Breast epithelium (tissue), 4 donors: ENCODE results near the gene TAOK2. TPM values are rescaled to one million over a fixed set of nuclear protein-coding genes. Genes with fewer than 3 reads are reported as not detected.

ENCODE experiments used
- DNase-seq, 2 donors: peaks; one replicate each; pipeline ENCODE4 v3.0.0-alpha.2; 2019; ENCODE audit warnings: low spot score in 2 of 2
- H3K27ac ChIP-seq, 2 donors: fragments of 200-600 bp; sonication (generic) in 1 of 2; one replicate each; pipeline ENCODE4 v1.5.1; 2016 to 2019; ENCODE audit warnings: mild to moderate bottlenecking in 1 of 2
- H3K27me3 ChIP-seq, 2 donors: fragments of 200-600 bp; sonication (generic) in 1 of 2; one replicate each; pipeline versions ENCODE4 v1.5.1 to v1.6.0; 2017 to 2019; ENCODE audit warnings: control low read depth in 1 of 2, mild to moderate bottlenecking in 1 of 2
- H3K36me3 ChIP-seq: fragments of 200-600 bp; one replicate; pipeline ENCODE4 v1.5.1; 2019
- H3K4me1 ChIP-seq, 2 donors: fragments of 200-600 bp; sonication (generic); one replicate each; pipeline ENCODE4 v1.5.1; 2016 to 2019; ENCODE audit warnings: control low read depth in 1 of 2
- H3K4me3 ChIP-seq, 3 donors: fragments of 200-600 bp; sonication (generic); 1 replicate in 2 of 3; 2 replicates in 1 of 3; pipeline ENCODE4 v1.5.1; 2016 to 2019; ENCODE audit warnings: mild to moderate bottlenecking in 3 of 3, moderate library complexity in 2 of 3
- H3K9me3 ChIP-seq, 2 donors: fragments of 200-600 bp; sonication (generic) in 1 of 2; one replicate each; pipeline ENCODE4 v1.5.1; 2016 to 2019; ENCODE audit warnings: control low read depth in 1 of 2
- POLR2A ChIP-seq: fragments of 450-650 bp; IDR thresholded peaks from one replicate; pipeline ENCODE4 v1.6.1; 2016; ENCODE audit warnings: antibody characterized with exemption, mild to moderate bottlenecking, moderate library complexity
- POLR2AphosphoS5 ChIP-seq, 3 donors: sonication (generic); formaldehyde crosslinking; IDR thresholded peaks; one replicate each; pipeline ENCODE4 v1.6.1; 2017; ENCODE audit warnings: antibody characterized with exemption in 3 of 3
- intact Hi-C: fragments of 100-400 bp; cut with DNase I; formaldehyde crosslinking; loops from one replicate; pipeline ENCODE4 v1.15.1; 2023; ENCODE audit warnings: low total_unique reads
- total RNA-seq, 3 donors: library from RNA; depleted of rRNA; stranded (reverse); fragments of >200 nt; gene quantifications; one replicate each; pipeline ENCODE4 v1.1.0, GENCODE V29; 2016
- TF ChIP-seq, protein P1 (sequence below), 3 donors: fragments of 450-650 bp; IDR thresholded peaks; one replicate each; pipeline ENCODE4 v1.5.1; 2016 to 2017; ENCODE audit warnings: antibody characterized with exemption in 3 of 3, mild to moderate bottlenecking in 3 of 3, moderate library complexity in 3 of 3

Gene TAOK2
- total RNA-seq, 3 donors from 2014 or later: 31.8 to 51.1 (median 37.3) TPM

DNA sequence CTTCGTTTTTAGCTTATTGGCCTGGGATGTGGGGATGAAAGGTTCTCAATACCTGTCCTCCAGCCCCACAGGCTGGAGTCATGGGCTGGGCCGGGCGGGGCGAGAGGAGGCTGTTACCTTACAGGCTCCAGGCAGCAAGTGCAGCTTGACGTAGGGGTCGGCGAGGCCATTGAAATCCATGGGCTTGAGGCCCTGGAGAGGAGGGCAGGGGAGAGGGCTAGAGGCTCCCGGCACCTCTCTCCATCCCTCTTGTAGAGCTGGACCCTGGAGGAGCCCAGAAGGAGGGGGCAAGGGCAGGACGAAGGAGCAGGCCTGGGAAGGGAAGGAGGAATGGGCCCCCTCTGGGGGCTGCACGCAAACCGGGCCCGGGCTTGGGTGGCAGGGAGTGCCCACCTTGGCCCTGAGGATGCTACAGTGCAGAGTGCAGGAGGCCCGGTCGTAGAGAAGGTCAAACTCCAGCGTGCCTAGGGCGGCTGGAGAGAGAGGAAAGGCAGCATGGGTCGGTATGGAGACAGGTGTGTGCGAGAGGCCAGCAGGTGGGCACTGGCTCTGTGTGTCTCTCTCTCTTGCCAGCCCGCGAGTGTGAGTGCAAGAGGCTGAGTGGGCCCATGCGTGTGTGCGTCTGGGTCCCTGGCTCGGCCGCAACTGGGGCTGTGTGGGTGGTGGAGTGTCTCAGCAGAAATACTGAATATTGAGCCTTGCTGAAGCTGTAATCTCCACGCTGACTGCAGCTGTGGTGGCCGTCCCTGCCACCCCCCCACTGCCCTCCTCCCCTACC lies 35.6 kb downstream of the TAOK2 start:
- H3K27ac ChIP-seq: no peak overlapping the region
- intact Hi-C loops: no loop called here
- TF ChIP-seq POLR2AphosphoS5 (IDR thresholded peaks at IDR 0.05) (no peak), POLR2A (no peak)
- TF ChIP-seq, protein P1, sequence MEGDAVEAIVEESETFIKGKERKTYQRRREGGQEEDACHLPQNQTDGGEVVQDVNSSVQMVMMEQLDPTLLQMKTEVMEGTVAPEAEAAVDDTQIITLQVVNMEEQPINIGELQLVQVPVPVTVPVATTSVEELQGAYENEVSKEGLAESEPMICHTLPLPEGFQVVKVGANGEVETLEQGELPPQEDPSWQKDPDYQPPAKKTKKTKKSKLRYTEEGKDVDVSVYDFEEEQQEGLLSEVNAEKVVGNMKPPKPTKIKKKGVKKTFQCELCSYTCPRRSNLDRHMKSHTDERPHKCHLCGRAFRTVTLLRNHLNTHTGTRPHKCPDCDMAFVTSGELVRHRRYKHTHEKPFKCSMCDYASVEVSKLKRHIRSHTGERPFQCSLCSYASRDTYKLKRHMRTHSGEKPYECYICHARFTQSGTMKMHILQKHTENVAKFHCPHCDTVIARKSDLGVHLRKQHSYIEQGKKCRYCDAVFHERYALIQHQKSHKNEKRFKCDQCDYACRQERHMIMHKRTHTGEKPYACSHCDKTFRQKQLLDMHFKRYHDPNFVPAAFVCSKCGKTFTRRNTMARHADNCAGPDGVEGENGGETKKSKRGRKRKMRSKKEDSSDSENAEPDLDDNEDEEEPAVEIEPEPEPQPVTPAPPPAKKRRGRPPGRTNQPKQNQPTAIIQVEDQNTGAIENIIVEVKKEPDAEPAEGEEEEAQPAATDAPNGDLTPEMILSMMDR (IDR thresholded peaks at IDR 0.05): no peak
- H3K9me3 ChIP-seq: no peaks in the 10 kb centered on the region
- peaks cover 9 to 13% of the 10 kb centered on the region in 2 donors for H3K4me1 ChIP-seq
- peak overlapping the region in 1 of 3 donors; percentile 3 for H3K4me3 ChIP-seq
- H3K27me3 ChIP-seq: peaks cover 10 to 25% of the 10 kb centered on the region in 2 donors
- DNase-seq: no peak
- no peaks in the 10 kb centered on the region for H3K36me3 ChIP-seq

DNA sequence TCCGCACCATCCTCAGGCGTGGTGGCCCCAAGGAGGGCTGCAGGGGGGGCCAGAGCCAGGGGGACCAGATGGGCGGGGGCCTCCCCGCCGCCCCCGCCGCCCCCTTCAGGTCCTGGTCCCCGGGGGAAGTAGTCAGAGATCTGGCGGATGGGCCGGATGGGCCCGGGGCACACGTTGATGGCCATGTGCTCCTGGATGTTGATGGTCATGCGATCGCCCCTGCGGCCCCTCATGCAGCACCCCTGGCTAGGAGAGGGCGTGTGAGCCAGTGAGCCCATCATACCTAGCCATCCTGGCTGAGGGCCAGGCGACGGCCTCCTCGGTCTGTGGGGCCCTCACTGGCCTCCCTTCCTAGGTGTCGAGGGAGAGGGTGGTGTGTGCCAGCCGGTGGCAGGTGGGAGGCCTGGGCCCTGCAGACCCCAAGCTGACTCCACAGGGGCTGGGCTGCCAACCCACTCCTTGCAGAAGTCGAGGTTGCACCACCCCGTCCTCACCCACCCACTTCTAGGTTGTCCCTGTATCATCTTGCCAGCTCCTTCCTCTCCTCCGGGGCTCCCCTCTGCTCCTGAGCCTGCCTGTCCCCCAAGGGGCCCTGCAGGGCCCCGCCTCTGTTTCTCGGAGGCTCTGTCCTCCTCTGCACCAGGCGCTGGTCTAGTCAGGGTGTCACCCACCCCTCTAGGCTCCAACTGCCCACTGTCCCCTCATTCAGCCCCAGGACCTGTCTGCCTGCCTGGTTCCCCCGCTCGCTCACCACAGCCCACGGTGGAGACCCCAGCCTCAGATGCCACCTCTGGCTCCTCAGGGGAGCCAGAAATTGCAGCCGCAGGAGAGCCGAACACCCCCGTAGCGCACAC lies 36.5 kb downstream of the TAOK2 start:
- intact Hi-C loops: loop anchor here (10.0 kb wide), 2 partner anchors 145 to 315 kb away; partner anchors contain the start of gene CDIPT
- no peaks in the 10 kb centered on the region for H3K9me3 ChIP-seq

DNA sequence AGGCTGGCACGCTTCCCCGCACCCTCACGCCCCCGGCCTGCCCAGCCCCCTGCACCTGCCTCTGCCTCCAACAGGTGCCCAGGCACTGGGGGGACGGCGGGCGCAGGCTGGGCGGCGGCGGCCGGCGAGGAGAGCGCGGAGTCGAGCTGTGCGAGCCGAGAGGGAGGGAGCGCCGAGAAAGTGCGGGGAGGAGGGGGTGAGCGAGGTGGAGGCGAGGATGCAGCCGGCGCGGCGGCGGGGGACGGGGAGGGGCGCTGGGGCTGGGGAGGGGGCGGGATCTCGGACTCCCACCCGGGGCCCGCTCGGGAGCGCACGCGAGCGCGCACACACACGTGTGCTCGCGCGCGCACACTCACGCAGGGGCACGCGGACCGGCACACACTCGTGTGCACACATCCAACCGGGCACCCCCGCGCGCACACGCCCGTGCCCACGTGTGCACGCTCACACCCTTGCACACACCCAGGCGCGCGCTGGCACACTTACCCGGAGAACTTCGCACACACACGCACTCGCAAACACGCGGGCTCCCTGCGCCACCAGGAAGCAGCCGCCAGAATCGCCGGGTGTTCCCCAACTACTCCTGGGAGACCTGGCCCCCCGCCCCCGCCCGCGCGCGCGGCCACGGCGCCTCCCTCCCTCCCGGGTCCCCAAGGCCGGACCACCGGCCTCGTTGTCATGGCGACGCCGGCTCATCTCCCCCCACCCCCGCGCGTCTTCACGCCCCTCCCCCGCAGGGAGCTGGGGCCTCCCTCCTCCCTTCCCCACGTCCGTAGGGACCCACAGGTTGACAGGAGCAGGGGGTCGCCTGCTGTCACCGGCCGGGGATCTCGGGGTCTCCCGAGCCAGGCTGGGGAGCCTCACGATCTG lies 37.4 kb downstream of the TAOK2 start, which contains the start of gene DOC2A:
Gene DOC2A, minus strand, starts transcription at position 184 of the 870 bp plus-strand sequence. CDS start 805 bp downstream, outside the sequence.
- intact Hi-C loops: loop anchor here (10.0 kb wide), 2 partner anchors 146 to 316 kb away; partner anchors contain the start of gene CDIPT
- no peaks in the 10 kb centered on the region for H3K9me3 ChIP-seq

More for the DNA sequence above, 36.5 kb downstream of the TAOK2 start:
- Histone ChIP-seq H3K4me1 (peaks cover 9 to 13% of the 10 kb centered on the region in 2 donors), H3K4me3 (peak overlapping the region; percentile 22 to 73 (median 52)), H3K27ac (no peak overlapping the region), H3K27me3 (peaks cover 10 to 25% of the 10 kb centered on the region in 2 donors), H3K36me3 (no peaks in the 10 kb centered on the region)
- TF ChIP-seq, protein P1 (IDR thresholded peaks at IDR 0.05): no peak
- TF ChIP-seq POLR2A (no peak), POLR2AphosphoS5 (IDR thresholded peaks at IDR 0.05) (no peak)
- no peak for DNase-seq

More for the DNA sequence above, 37.4 kb downstream of the TAOK2 start, which contains the start of gene DOC2A:
- Histone ChIP-seq H3K27ac (no peak within 1 kb of the TSS), H3K4me3 (peak within 1 kb of the TSS; percentile 22 to 73 (median 52)), H3K27me3 (peaks cover 10 to 25% of the 10 kb centered on the region in 2 donors), H3K4me1 (peaks cover 9 to 13% of the 10 kb centered on the region in 2 donors), H3K36me3 (no peaks in the 10 kb centered on the region)
- no peak for DNase-seq
- TF ChIP-seq POLR2A (no peak), POLR2AphosphoS5 (IDR thresholded peaks at IDR 0.05) (no peak)
- TF ChIP-seq, protein P1 (IDR thresholded peaks at IDR 0.05): no peak
